NCI-H1694 treated with DMSO at 0.1 percent for 48 hours (cell line): Measurements from ENCODE around the gene SH3PXD2A.

Source experiments
- DNase-seq: peaks from one replicate; lab custom pipeline; 2025; lab: John Stamatoyannopoulos, UW

SH3PXD2A gene

GRCh38 chr10:103720964-103721335 lies 134.4 kb downstream of the SH3PXD2A start:
- no peak for DNase-seq

- DNase-seq, result no peak
Observed at GRCh38 chr10:103720328-103720963, 134.9 kb downstream of the SH3PXD2A start.

DNA sequence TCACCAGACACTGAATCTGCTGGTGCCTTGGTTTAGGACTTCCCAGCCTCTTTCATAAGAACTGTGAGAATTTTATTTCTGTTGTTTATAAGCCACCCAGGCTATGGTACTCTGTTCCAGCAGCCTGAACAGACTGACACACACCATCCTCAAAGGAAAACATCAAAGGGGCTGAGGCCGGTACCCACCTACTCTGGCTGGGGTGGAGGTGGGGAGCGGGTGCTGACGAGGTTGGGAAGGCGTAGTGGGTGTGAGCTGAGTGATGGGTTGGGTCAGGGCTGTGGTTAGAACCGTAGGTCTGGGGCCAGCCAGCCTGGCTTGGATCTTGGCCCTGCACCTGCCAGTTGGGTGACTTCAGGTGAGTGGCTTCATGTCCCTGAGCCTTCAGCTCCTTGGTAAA lies 136.3 kb downstream of the SH3PXD2A start:
- no peak for DNase-seq

- no peak for DNase-seq
Observed at GRCh38 chr10:103718247-103718620, 137.1 kb downstream of the SH3PXD2A start.

DNA sequence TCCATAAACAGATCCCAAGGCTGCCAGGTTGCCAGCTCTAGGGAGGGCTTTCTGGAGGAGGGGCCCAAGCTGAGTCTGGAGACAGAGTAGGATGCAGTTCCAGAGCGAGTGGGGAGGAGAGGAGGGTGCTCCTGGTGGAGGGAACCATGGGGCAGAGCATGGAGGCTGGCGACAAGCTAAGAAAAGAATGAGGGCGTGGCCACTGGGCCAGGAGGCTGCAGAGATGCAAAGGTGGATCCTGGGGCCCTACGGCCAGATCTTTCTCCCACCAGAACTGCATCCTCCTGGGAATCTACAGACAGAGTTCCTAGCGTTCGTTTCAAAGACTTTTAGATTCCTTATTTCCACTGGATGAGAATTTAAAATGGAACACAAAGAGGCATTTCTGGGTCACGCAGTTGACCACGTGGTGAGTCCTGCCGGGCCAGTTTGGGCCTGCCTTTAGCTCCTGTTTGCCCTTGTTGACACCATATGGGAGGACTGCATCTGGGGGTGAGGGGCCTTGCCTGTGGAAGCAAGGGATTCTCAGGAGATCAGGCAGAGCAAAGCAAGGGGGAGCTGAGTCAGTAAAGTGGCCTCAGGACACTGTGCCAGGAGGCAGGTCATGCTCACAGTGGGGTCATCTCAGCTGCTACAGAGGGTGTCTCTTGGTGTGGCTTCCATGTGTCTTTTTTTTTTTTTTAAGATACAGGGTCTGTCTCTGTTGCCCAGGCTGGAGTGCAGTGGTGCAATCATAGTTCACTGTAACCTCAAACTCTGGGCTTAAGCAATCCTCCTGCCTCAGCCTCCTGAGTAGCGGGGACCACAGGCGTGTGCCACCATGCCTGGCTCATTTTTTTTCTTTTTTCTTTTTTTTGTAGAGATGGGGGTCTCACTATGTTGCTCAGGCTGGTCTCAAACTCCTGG lies 137.8 kb downstream of the SH3PXD2A start:
- DNase-seq, result peak; percentile 30

DNA sequence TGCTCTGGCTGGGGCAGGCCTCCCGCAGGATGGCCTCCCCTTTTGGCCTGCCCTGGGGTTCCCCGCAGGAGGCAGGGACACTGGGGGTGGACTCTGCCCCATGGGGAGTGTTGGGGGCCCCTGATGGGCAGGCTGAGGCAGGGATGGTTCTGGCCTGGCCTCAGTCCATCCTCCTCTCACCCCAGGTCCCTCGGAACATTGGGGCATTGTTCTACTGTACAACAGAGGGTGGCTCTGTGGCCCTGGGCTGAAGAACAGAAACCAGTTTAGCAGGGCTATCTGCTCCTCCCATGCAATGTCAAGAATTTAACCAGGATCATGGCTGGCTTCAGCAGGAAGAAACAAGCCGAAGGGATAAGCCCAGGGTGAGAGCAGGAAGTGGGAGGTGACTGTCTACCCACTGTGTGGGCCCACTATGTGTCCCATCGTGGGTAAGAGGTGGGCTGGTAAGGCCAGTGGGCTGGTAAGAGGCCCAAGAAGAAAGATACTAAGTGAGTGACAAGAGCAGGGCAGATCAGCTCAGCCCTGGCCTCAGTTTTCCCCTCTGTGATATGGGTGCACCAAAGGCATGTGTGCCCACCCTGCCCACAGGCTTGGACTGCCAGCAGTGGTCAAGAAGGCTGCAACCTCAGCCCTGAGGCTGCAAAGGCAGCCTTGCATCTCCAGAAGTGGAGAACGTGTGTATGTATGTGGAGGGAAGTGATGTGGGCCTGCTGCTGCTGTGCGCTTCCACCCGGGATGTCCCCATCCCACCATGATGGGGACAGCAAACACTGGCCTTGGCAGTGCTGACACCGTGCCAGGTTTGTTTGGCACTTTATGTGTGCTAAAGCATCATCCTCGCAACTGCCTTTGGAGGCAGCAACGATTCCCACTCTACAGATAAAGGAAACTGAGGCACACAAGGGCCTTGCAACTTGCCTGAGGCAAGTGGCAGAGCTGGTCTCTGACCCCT lies 138.9 kb downstream of the SH3PXD2A start:
- DNase-seq, result no peak

- no peak for DNase-seq
Observed at GRCh38 chr10:103715430-103715829, 139.9 kb downstream of the SH3PXD2A start.

DNA sequence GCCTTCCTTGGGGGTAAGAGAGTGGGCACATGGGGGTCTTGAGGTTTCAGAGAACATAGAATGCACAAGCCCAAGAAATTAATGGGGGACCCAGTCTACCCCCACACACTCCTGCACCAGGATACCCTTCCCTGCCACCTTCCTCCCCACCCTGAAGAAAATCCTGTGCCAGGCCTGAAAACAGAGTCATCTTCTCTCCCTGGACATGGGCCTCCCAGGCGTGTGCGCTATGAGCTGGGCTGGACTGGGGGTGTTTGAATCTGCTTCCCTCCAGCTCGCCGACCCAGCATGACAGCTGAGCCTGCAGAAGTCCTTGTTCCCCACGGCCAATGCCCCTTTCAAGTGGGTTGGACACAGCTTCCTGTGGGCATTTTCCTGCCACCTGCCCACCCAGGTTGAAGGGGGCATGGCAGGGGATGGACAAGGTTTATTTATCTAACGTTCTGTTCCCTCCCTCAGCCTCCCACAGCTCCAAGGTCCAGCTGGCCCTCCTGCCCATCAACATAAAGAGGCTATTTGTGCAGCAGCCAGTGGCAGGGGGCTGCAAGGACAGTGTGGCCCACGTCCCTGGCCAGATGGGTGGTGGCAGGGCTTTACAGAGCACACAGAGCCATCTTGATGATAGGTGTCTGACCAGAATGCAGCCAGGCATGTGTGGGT lies 141.0 kb downstream of the SH3PXD2A start:
- DNase-seq, result no peak

GRCh38 chr10:103713676-103714075 lies 141.7 kb downstream of the SH3PXD2A start:
- no peak for DNase-seq

GRCh38 chr10:103712898-103713498 lies 142.4 kb downstream of the SH3PXD2A start:
- peak; percentile 54 for DNase-seq

DNA sequence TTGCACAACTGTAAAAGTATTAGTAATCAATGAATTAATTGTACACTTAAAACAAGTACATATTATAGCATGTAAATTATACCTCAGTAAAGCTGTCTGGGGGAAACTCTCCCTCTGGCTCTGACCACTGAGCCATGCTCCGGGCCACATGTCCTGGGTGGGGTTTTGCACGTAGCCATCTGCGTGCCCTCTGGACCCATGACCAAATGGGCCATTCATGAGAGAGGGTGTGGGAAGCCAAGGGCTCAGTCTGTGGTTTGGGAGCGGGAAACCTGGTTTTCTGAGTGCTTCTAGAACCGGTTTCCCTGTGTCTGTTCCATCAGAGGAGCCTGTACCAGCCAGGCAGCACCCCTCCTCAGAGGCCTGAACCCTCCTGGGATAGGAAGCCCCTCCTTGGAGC lies 143.2 kb downstream of the SH3PXD2A start:
- DNase-seq, result no peak

- no peak for DNase-seq
Observed at GRCh38 chr10:103711351-103711994, 143.9 kb downstream of the SH3PXD2A start.

DNA sequence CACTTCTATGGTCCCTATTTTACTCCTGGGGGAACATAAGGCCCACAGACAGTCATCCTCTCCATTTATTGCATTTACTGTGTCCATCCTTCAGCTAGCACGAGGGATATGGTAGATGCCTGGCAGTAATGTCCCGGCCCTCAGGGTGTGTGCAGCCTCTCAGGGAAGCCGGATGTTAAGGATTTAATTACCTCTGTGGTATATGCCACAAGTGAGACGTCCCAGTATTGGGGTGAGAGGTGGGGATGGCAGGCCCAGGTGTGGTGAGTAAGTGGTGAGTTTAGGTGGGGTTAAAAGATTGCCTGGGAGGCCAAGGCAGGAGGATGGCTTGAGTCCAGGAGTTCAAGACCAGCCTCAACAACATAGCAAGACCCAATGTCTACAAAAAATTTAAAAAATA lies 144.9 kb downstream of the SH3PXD2A start:
- no peak for DNase-seq

- no peak for DNase-seq
Observed at GRCh38 chr10:103709341-103709920, 145.9 kb downstream of the SH3PXD2A start.

GRCh38 chr10:103708627-103709288 lies 146.6 kb downstream of the SH3PXD2A start:
- no peak for DNase-seq

- no peak for DNase-seq
Observed at GRCh38 chr10:103707956-103708626, 147.3 kb downstream of the SH3PXD2A start.

- DNase-seq, result no peak
Observed at GRCh38 chr10:103706762-103707161, 148.6 kb downstream of the SH3PXD2A start.

DNA sequence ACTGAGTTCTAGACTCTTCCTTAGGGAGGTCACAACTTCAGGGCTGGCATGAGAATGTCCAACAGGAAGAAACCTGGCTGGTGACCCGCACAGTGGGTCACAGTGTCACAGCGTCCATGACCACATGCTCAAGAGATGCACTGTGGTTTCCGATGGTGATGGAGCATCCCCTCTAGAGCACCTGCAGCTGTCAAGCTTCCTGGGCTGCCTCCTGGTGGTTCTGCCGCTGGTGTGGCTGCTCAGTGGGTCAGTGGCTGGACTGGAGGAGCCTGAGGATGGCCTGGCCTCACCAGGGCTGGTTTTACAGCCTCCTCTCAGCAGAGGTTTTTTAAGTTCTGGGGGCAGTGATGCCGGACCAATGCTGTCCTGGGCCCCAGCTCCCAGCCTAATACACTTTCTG lies 149.3 kb downstream of the SH3PXD2A start:
- no peak for DNase-seq
